ENCODE measurements around the gene C15orf39. TPM values are rescaled to one million over a fixed set of nuclear protein-coding genes. Genes with fewer than 3 reads are reported as not detected.

C15orf39 gene
- total RNA-seq, 1 experiment from 2014 or later: 45.6 TPM

GRCh38 chr15:75153087-75153486, 48.6 kb upstream of the C15orf39 start:
- WGBS (ENCODE audit: extremely low coverage, insufficient read length, low lambda C conversion rate): no CpG with 5 or more reads among the region's 4 CpGs

More at GRCh38 chr15:75153087-75153486, 48.6 kb upstream of the C15orf39 start:
- Histone ChIP-seq H2BK12ac (ENCODE audit: insufficient read length, low read depth, low read length) (no peak overlapping the region), H4K91ac (ENCODE audit: insufficient read length, low read depth, low read length) (no peak overlapping the region), H3K4me1 (ENCODE audit: insufficient read depth, low read length) (no peaks in the 10 kb centered on the region), H3K23ac (ENCODE audit: insufficient read length, low read depth, low read length) (no peak overlapping the region), H2AK5ac (ENCODE audit: insufficient read length, low read length) (no peak overlapping the region), H4K8ac (replicated peaks; ENCODE audit: insufficient read length, low read depth, low read length) (no peak overlapping the region), H3K9ac (ENCODE audit: extremely low read depth, insufficient read length, low read length) (no peak overlapping the region), H4K20me1 (ENCODE audit: control insufficient read depth, insufficient read depth, insufficient read length) (no peaks in the 10 kb centered on the region), H3K79me2 (ENCODE audit: insufficient read depth, low read length) (no peaks in the 10 kb centered on the region), H3T11ph (ENCODE audit: low read length) (no peak overlapping the region), H3K4ac (ENCODE audit: low read depth, low read length) (no peak overlapping the region), H3K56ac (ENCODE audit: insufficient read length, low read depth, low read length) (no peak overlapping the region), H3K79me1 (ENCODE audit: insufficient read depth, low read depth, low read length, poor library complexity, severe bottlenecking) (no peaks in the 10 kb centered on the region), H4K5ac (ENCODE audit: insufficient read length, low read depth, low read length) (no peak overlapping the region), H2BK5ac (ENCODE audit: insufficient read length, low read length) (no peak overlapping the region), H3K18ac (ENCODE audit: insufficient read length, low read depth, low read length) (no peak overlapping the region), H2BK20ac (ENCODE audit: low read depth, low read length, poor library complexity, severe bottlenecking) (no peak overlapping the region), H3K27me3 (ENCODE audit: insufficient read depth, low read length) (no peaks in the 10 kb centered on the region; the same call in 1 of the 2 replicates), H3K14ac (ENCODE audit: insufficient read depth, low read length) (no peak overlapping the region), H3K27ac (ENCODE audit: insufficient read length, low read depth, low read length) (no peak overlapping the region), H3K4me2 (ENCODE audit: insufficient read depth, insufficient read length, low read length) (no peak overlapping the region), H2BK120ac (ENCODE audit: low read depth, low read length, poor library complexity, severe bottlenecking) (no peak overlapping the region), H2BK15ac (ENCODE audit: low read depth, low read length) (no peak overlapping the region), H3K9me3 (ENCODE audit: control insufficient read depth, low read depth, low read length) (no peaks in the 10 kb centered on the region), H3K23me2 (ENCODE audit: insufficient read length, low read depth, low read length, poor library complexity, severe bottlenecking) (no peaks in the 10 kb centered on the region), H2AFZ (ENCODE audit: low read length) (no peak overlapping the region)
- TF ChIP-seq, protein P1, sequence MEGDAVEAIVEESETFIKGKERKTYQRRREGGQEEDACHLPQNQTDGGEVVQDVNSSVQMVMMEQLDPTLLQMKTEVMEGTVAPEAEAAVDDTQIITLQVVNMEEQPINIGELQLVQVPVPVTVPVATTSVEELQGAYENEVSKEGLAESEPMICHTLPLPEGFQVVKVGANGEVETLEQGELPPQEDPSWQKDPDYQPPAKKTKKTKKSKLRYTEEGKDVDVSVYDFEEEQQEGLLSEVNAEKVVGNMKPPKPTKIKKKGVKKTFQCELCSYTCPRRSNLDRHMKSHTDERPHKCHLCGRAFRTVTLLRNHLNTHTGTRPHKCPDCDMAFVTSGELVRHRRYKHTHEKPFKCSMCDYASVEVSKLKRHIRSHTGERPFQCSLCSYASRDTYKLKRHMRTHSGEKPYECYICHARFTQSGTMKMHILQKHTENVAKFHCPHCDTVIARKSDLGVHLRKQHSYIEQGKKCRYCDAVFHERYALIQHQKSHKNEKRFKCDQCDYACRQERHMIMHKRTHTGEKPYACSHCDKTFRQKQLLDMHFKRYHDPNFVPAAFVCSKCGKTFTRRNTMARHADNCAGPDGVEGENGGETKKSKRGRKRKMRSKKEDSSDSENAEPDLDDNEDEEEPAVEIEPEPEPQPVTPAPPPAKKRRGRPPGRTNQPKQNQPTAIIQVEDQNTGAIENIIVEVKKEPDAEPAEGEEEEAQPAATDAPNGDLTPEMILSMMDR (conservative IDR thresholded peaks at IDR 0.05): no peak
- H3K36me3 Mint-ChIP-seq (ENCODE audit: insufficient read depth in 1 of 3, low read depth in 3 of 3): peaks cover 0 to 1% (median under 1%) of the 10 kb centered on the region in 3 experiments; a peak in 5 of 7 replicates
- H3K27ac Mint-ChIP-seq: no peak overlapping the region
- peaks cover 17 to 34% of the 10 kb centered on the region in 2 experiments for H3K4me1 Mint-ChIP-seq
- H3K4me3 Mint-ChIP-seq: no peak overlapping the region
- H3K9me3 Mint-ChIP-seq: peaks cover 10 to 11% of the 10 kb centered on the region in 2 experiments
- no peak for DNase-seq
- no peaks in the 10 kb centered on the region; the same call in 1 of the 2 replicates for H3K27me3 Mint-ChIP-seq (ENCODE audit: low read depth)
